Hepatic stellate cell (primary cell): Measurements from ENCODE around the gene C10orf90.

Experiments used
- DNase-seq: peaks from one replicate; pipeline ENCODE4 v3.0.0; 2011; ENCODE audit warnings: low spot score

The C10orf90 gene

DNA sequence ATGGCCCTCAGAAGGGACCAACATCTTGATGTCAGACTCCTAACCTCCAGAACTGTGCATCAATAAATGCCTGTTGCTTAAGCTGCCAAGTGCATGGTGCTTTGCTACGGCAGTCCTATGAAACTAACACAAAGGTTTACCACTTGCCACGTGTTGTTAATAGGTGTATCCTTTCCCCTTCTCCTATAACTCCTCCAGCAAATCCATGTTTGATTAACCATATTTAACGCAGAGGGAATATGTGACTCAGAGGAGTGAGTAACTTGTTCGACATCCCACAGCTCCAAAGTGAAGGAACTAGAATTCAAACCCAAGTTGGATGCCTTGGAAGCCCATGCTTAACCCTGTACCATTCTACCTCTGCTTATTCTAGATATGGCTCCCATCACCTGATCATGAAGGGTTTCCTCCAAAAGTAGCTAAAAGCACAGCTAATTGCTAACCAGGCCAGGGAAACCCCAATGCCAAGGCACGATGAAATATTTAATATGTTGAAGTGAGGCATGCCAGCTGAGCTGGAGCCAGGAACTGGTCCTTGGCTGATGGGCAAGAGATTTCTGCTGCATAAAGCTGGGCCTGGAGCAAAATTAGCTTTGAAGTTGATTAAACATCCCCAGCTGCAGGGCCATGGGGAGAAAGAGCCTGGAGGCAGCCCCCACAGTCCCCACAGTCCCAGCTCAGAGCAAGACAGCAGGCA is 131.9 kb downstream of the C10orf90 start:
- no peak for DNase-seq

DNA sequence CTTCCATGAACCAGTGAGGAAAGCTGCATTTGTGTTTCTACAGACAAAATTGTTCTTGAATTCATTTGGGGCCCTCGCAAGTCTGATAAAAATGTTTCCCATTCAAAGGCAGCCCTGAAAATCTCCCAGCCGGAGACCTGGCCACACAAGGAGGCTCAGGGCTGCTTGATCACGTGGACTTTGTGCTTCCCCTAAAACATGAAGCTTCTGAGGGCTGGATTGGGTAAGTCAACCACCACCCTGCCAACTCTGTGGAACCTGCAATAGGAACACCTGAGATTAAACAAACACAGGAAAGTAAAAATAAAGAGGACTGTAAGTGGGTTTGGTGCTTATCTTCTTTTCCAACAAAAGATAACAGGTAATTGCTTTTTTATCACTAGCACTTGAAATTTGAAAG is 133.8 kb downstream of the C10orf90 start:
- DNase-seq: no peak

DNA sequence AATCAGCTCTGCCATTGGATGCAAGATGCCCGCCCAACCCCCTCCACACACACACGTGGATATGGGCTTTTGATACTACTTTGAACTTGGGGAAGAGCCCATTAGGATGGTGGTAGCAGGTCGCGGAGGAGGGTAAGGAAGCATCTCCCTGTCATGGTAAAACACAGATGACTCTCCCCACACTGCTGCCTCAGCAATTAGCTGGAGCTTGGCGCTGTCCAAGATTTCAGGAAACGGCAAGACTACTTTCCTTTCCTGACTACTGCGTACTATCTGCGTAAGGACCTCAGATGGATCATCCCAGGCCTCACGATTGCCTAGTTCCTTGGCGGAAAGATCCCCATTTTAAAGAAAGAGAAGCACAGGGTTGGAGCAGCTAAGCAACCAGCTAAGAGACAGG is 134.3 kb downstream of the C10orf90 start:
- peak; percentile 19 for DNase-seq

DNA sequence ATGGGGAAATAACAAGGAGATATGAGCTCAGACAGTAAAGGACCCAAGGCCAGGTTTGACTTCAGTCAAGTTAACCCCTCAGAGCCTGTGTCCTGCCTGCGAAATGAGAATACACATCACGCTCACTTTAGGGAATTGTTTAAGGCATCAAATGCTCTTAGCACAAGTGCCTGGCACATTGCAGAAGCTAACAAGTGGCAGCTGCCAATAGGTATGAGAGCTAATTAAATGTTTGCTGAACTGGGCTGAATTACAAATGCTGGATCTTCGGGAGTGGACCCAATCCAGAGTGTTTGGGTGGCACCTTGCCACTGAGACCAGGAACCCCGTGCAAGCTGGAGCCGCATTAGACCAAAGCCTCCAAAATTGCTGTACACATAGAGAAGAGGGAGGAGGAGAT is 136.8 kb downstream of the C10orf90 start:
- DNase-seq: no peak

DNA sequence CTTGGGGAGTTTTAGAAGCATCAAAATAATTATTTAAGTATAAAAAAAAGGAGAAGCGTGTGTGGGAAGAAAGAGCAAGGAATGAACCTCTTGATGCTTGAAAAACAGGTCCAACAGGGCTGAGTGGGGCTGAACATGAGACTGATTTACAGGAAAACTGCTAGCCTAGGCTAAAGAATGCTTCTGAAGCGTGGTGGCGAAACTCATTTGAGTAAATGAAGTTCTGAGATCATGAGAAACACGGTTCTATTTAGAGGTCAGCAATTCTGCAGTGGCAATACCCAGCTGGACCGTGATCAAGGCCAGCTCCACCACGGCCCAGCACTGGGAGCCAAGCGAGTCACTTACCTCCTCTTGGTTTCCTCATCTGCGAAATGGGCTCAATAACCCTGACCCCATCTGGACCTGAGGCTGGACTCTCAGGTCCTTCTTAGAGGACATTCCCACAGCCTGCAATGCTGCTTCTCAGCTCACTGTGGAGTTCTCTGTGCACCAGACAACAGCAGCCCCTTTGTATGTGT is 142.1 kb downstream of the C10orf90 start:
- DNase-seq: no peak

DNA sequence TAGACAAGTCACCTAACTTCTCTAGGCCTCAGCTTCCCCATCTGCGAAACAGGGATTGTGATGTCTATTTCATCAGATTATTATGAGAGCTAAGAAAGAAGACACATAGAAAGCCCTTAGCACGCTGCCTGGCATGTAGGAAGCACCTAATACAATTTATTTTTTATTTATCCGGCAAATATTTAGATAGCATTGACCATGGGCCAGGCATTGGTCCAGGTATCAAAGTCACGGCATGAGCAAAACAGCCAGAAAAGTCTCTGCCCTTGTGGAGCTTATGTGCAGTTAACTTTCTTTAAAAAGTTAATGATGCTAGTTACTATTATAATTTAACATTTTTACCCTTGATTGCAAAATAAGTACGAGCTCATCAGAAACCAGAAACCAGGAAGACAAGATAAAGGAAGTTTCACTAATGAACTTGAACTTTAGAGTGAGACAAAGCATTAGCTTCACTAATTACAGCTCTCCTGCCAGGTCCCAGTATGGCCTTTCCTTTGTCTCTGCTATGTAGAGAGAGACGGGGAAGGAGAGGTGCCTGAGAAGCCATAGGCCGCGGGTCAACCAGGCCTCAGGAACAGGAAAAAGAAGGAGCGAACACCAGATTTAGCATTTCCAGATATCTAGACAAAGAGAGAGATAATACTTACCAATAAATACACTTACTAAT is 142.7 kb downstream of the C10orf90 start:
- DNase-seq: no peak

DNA sequence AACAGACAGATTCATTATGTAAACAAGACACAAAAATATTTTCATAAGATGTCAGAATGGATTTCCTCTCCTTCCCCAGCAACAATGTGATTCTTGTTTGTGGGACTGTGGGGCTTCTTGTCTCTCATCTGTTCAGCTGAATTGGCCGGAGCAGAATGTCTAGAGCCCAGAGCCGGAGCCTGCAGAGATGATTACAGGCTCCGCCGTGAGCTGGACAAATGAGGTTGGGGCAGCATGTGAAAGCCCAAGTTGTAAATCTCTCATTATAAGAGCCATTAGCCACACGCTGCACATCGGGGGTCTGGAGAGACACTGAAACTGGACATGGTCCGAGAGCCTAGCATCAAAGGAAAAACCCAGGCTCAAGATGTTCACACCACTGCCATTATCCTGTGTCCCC is 145.2 kb downstream of the C10orf90 start:
- no peak for DNase-seq

DNA sequence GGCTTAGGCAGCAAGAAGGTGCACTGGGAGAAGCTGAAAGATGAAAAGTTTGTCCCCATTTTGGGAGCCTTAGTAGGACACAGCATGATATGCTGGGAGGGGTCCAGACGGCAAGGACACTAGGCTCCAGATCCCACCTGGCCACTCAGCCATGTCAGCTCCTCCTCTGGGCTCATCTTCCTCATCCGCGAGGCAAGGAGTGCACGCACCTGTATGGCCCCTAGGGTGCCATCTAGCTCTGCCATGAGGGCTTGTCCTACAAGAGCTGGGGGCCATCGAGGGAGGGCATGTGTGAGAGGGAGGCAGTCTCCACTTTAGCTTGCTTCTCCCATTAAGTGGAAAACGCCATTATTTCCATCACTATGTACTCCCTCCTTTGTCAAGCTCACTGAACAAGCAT is 146.0 kb downstream of the C10orf90 start:
- DNase-seq: no peak

DNA sequence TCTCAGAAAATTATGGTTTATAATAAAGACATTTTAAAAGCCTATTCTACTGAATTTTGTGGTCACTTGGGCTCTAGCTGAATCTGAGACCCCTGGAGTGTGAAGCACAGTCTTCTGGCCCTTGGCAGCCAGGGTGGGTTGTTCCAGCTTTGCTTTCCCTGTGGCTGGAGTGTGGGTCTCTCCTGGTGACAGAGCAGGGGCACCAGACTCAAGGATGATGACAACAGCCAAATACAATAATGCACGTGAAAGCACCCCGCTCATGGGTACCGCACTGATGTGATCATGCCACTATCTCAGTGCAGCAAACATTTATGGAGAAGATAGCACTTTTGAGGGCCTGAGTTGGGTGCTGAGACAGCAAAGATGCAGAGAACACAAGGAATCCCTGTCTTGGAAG is 147.4 kb downstream of the C10orf90 start:
- DNase-seq: no peak

DNA sequence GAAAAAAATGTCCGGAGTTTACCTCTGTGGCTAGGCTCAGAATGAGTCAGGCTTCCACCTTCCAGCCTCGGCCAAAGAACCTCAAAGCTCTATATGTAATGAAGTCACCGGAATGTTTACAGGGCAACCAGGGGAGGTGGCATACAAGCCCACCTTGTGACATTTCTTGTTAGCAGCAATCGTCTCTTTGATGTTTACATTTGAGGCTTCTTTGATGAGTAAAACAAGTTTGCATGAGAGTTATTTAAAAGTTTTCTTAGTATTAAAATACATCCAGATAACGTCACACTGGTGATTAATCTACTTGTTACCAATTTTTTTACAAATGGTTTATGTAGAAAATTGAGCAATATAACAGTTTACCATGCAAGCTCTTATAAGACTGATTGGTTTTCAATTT is 149.1 kb downstream of the C10orf90 start:
- no peak for DNase-seq

DNA sequence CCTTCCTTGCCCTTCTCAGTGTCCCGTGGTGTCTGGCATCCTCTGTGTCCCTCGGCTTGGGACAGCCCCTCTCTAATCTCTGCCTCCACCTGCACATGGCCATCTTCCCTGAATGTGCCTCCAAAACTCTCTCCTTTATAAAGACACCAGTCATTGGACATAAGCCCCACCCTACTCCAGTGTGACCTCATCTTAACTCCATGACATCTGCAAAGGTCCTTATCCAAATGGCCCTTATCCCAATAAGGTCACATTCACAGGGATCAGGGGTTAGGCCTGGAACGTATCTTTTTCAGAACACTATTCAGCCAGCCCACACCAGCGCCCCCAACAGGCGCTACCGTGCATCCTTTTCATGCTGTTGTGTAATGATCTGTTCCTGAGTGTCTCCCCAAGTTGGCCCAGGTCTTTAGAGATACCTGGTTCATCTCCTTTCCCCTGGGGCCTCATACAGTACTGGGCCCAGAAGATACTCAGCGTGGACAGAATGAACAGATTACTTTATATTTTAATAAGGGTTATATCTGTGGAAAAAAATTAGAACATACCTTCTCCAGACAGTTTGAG is 149.7 kb downstream of the C10orf90 start:
- no peak for DNase-seq

DNA sequence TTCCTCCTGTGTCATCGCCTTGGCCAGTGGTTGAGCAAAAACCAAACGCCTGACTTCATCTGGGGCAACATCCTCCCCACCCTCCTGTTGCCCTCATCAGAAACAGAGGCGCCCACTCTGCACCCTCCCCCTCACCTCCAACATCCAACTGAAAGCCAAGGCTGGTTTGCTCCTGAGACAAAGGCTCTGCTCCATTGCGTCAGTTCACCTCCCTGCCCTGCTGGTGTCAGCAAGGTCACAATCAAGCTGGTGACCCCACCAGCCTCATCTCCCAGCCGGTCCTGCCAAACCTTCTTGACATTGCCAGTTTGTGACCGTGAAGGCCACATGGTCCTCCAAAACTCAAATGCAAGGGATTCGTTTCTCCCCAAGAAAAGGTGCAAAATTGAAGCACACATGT is 150.5 kb downstream of the C10orf90 start:
- DNase-seq: no peak

DNA sequence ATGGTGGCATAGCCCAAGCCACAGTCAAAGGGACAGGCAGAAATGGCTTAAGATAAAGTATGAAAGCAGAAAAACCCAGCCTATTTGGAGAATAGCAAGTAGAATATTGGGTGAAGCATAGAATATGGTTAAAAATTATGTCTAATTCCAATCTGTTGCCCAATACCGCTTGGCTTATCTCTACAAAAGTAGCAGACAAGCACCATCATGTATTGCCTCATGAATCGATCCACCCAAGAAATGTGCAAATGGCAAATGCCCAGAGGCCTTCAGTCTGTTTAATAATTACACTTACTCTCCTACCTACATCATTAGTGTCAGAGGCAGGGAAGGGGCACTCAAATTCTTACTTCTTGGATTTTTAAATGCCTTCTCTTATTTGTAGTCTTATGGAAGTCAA is 151.3 kb downstream of the C10orf90 start:
- DNase-seq: no peak

DNA sequence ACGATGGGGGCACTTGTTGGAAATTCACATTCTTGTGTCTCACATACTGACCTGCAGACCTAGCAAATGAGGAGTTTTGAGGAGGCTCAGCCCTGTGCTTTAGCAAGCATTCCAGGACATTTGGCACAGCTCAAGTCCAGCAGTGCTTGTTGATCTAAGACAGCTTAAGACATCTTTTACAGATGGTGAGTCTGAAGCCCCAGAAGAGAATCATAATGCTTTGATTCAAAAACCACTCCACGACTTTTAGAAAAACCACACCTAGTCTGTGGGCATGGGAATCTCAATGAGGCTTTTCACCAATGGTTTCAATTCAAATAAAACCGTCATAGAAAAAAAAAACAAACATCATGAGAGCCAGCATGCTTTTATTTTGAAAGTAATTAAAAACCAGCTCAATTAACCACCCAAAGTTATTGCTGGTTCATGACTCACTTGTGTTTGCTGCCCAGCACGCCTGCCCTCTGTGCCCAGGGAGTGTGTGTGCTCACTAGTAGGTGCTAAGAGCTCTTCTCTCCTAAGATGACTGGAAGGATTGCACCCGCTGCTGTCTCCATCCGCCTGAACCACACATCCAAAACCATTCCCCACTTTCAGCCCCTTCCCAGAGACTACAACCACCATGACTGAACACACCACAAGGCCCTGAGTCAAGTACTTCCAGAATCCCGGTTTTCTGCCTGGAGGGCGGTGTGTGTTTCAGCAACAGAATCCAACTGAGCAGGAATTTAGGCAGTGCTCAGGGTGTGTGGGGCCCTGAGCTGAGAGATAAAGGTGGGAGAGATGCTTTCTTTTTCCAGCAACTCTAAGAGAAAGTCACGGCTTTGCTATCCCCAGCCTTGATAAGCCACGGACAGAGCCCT is 152.0 kb downstream of the C10orf90 start:
- no peak for DNase-seq

DNA sequence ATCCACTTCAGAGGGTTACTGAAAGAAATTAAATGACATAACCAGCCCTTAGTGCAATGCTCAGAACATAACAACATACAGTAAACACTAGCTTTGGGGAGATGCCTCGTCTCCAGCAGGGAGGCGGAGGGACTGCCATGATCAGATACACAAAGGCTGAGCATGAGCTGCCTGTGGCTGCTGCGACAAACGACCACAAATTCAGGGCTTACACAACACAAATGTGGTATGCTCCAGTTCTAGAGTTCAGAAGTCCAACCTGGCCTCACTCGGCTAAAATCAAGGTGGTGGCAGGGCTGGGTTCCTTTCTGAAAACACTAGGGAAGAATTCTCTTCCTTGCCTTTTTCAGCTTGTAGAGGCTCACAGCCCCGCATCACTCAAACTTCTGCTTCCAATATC is 154.0 kb downstream of the C10orf90 start:
- no peak for DNase-seq

DNA sequence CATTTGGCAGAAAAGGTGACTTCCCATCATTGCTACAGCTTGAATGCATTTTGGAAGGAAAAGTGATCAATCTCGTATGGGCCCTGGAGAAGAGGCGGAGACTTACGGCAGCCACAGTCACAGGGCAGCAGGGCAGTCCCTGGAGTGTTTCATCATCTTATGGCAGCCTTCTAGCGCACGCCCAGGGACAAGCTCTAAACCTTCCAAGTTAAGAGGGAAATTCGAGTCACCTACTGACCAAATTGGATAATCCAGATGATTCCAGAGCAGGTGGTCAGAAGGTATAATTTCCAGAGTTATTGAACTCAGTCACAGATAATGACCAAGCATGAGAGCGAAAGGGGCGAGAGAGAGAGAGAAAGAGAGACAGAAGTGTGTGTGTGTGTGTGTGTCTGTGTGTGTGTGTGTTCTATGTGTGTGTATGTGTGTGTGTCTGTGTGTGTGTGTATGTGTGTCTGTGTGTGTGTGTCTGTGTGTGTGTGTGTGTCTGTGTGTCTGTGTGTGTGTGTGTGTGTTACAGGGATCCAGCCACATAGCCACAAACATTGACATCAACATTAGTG is 158.5 kb downstream of the C10orf90 start:
- DNase-seq: no peak

DNA sequence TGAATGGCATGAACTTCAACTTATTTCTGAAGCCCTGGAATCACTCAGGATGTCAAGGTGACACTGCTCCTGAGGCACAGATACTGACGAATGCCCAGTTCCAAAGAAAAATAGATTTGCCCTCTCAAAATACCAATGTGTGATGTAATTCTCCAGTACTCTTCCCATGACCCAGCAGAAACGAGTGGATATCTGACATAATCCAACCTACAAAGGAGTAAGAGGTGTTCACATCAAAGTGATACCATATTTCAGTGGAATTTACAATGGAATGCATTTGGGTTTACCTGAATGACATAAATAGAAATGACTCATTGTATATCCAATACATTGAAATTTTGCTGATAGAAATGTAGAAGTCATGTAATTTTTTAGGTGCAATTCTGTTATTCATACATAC is 161.3 kb downstream of the C10orf90 start:
- DNase-seq: no peak

DNA sequence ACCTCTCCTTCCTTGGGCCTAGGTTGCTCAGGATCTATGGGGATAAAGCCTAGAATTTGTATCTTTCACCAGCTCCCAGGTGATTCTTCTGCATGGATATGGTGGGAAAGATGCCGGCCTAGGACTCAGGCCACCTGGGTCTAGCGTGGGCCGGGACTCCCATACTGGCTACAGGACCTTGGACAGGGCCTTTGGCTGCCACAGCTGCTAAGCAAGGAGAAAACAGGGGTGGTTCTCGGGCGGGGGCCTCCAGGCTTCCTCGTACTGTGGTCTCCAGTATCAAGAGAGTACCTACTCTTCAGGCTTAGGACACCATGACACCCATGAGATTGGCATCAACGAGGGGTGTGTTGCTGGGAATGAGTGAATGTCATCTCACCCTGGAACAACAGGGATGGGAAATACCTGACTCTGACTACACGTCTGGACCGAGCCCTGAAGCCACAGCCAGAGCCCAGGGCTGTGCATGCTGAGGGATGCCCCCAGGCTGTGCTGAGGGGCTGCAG is 161.9 kb downstream of the C10orf90 start:
- no peak for DNase-seq

DNA sequence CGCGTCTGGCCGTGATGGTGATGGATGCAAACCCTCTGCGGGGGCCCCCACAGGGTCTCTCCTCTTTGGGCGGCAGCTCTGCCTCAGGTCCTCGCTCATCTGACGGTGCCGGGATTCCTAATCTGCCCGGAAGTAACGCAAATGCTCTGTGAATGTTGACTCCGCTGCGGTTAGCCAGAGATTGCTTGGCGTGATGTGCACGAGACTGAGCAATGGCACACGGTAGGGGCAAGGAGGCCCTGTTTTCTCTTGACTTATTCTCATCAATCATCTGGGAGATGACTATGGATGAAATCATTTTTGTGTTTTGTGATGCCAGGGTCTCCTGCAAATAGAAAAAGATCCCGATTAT is 165.8 kb downstream of the C10orf90 start:
- no peak for DNase-seq

DNA sequence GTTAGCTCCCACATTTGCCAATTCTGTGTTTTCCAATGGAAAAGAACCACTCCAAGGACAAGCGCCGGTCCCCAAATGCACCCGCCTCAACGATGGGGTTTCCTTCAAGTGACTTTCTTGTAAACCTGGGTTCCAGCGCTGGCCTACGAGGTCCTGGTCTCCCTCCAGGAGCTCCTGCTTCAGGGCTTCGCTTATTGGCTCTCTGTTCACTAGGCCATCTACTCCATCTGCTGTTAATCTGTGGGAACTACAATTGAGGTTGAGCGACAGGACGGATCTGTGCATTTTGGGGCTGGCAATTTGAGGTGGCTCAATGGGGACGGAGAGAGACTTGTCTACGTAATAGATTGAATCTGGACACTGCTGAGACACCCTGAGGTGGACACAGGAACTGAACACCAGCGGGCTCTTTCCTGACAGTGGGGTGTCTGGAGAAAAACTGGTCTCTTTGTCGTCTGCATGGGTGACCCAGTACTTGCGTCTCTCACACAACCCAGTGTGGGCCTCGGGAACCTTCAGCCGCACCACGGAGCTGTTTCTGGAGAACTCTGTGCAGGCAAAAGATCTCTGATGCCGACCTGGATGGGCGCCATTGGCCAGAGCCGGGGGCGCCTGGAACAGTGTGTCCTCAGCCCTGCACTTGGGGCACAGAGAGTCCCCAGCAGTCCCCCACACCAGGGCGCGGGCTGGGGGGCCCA is 166.3 kb downstream of the C10orf90 start:
- DNase-seq: peak; percentile 71

DNA sequence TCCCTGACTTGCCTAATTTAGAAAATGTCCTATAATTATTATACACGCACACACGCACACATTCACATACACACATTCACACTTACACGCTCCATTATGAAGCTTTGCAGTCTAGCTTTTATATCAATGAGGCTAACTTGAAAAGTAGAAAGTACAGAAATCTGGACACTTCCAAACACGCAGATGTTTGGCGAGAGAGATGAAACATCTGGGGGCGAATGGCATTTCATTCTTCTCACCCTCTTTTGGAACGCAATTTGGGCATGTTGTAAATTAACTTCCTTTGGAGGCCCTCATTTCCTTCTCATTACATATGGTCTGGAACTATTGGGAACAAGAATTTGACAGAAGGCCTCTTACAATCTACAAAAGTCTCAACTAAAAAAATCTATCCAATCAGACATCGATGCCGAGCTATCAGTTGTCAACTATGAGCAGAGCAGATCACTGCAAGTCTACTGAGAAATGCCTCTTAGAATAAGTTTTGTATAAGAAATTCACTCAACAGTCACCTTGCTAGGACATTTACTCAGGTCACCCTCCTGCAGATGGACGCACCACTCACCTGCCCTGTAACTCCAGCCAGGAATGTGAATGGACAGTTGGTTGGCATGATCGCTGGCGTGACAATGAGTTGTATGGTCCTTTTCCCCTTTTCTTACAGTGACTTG is 167.0 kb downstream of the C10orf90 start:
- no peak for DNase-seq
